ENCODE data around the gene ERRFI1.
"Not testable (repeated sequence)": the region's sequence is repeated elsewhere in the genome, so short reads cannot be mapped to it uniquely, and the experiment has no call there.

ERRFI1 gene

DNA sequence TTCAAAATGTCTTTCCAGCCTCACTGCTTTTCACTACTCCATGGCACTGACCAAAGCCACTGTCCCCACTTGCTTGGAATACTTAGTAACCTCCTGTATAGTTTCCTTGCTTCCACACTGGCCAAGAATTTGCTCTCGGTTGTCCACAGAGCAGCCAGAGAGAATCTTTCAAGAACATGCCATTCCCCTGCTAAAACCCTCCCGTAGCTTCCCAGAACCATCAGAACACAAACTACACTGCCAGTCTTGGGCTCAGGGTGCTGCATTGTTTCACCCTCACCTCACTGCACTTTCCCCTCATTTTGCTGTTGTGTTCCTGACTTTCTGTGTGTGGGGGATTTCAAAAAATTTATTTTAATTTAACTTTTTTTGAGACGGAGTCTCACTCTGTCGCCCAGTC lies 25.5 kb upstream of the ERRFI1 start:
- H3K9me2 ChIP-seq (replicated peaks; ENCODE audit: insufficient read depth, low read length) = no peaks in the 10 kb centered on the region
- no peaks in the 10 kb centered on the region for H3K9me3 ChIP-seq (replicated peaks; ENCODE audit: insufficient read depth, low read length)
- H3K4me1 ChIP-seq (ENCODE audit: low read length) = no peaks in the 10 kb centered on the region
- H3K27ac ChIP-seq (ENCODE audit: low read length) = no peak overlapping the region
- DNase-seq = no peak
- no peaks in the 10 kb centered on the region for H3K79me2 ChIP-seq (ENCODE audit: low read length)
- H3K36me3 ChIP-seq (replicated peaks; ENCODE audit: insufficient read depth, low read length) = no peaks in the 10 kb centered on the region
- H3F3A ChIP-seq (ENCODE audit: insufficient read depth, low read length) = no peaks in the 10 kb centered on the region
- H3K4me2 ChIP-seq (ENCODE audit: low read depth, low read length) = no peak overlapping the region
- H2AFZ ChIP-seq (ENCODE audit: low read length) = no peak overlapping the region
- H3K9ac ChIP-seq (ENCODE audit: low read length) = no peak overlapping the region
- no peaks in the 10 kb centered on the region for H4K20me1 ChIP-seq (ENCODE audit: insufficient read depth, low read length)
- no peak overlapping the region for H3K4me3 ChIP-seq (ENCODE audit: low read length)
- TF ChIP-seq EZH2 (optimal IDR thresholded peaks at IDR 0.05; ENCODE audit: low read depth, low read length) (no peak), EZH2phosphoT487 (IDR thresholded peaks at IDR 0.05; ENCODE audit: low read length) (no peak)
- TF ChIP-seq, protein P1, sequence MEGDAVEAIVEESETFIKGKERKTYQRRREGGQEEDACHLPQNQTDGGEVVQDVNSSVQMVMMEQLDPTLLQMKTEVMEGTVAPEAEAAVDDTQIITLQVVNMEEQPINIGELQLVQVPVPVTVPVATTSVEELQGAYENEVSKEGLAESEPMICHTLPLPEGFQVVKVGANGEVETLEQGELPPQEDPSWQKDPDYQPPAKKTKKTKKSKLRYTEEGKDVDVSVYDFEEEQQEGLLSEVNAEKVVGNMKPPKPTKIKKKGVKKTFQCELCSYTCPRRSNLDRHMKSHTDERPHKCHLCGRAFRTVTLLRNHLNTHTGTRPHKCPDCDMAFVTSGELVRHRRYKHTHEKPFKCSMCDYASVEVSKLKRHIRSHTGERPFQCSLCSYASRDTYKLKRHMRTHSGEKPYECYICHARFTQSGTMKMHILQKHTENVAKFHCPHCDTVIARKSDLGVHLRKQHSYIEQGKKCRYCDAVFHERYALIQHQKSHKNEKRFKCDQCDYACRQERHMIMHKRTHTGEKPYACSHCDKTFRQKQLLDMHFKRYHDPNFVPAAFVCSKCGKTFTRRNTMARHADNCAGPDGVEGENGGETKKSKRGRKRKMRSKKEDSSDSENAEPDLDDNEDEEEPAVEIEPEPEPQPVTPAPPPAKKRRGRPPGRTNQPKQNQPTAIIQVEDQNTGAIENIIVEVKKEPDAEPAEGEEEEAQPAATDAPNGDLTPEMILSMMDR (IDR thresholded peaks at IDR 0.05; ENCODE audit: low read length) = no peak
- H3K27me3 ChIP-seq (replicated peaks; ENCODE audit: insufficient read depth, low read length) = peaks cover 9% of the 10 kb centered on the region; the same call in 1 of the 2 replicates

DNA sequence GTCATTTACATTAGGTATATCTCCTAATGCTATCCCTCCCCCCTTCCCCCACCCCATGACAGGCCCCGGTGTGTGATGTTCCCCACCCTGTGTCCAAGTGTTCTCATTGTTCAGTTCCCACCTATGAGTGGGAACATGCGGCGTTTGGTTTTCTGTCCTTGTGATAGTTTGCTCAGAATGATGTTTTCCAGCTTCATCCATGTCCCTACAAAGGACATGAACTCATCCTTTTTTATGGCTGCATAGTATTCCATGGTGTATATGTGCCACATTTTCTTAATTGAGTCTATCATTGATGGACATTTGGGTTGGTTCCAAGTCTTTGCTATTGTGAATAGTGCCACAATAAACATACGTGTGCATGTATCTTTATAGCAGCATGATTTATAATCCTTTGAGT lies 23.1 kb upstream of the ERRFI1 start:
- not testable (repeated sequence) for H3K4me2 ChIP-seq (ENCODE audit: low read depth, low read length); H3K9me2 ChIP-seq (replicated peaks; ENCODE audit: insufficient read depth, low read length); H3K36me3 ChIP-seq (replicated peaks; ENCODE audit: insufficient read depth, low read length); H3K27ac ChIP-seq (ENCODE audit: low read length); H4K20me1 ChIP-seq (ENCODE audit: insufficient read depth, low read length); H3K79me2 ChIP-seq (ENCODE audit: low read length); H3K9me3 ChIP-seq (replicated peaks; ENCODE audit: insufficient read depth, low read length); H3F3A ChIP-seq (ENCODE audit: insufficient read depth, low read length); H3K4me3 ChIP-seq (ENCODE audit: low read length); H3K9ac ChIP-seq (ENCODE audit: low read length); H3K4me1 ChIP-seq (ENCODE audit: low read length); H2AFZ ChIP-seq (ENCODE audit: low read length); DNase-seq
- H3K27me3 ChIP-seq (replicated peaks; ENCODE audit: insufficient read depth, low read length) = peaks cover 13% of the 10 kb centered on the region

DNA sequence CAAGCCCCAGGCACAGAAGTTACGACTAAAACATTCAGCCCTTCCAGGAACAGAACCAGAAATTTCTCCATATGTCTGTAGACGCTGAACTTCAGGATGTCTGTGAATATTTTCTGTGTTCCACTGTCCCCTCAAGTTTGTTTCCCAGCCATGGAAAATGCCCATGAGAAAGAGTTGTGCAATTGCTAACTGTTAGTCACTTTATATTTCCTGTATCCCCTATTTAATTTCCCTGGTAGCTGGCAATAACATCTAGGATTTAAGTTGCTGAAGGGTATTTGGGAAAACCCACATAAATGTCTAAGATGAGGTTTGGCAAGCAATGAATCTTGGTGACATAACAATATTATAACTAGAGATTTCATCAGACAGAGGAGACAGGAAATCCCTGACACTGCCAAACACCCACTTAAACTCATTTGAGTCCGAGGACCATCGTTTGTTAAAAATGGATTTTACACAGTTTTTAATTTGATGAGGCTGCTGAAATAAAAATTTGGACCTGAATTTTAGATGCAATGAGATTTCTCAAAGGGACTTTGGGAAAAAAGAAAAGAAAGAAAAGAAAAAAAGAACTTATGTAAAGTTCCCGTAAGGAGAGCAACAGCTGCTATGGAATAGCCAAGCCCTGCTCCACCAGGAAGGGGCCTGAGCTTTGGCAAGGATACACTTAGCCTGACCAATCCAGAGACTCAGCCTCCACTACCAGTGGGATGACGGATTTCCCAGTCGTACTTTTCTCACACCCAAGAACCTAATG lies 21.8 kb upstream of the ERRFI1 start:
- Histone ChIP-seq H3K36me3 (replicated peaks; ENCODE audit: insufficient read depth, low read length) (no peaks in the 10 kb centered on the region), H3K27ac (ENCODE audit: low read length) (no peak overlapping the region), H3K4me2 (ENCODE audit: low read depth, low read length) (no peak overlapping the region), H3K4me1 (ENCODE audit: low read length) (no peaks in the 10 kb centered on the region), H3K9me3 (replicated peaks; ENCODE audit: insufficient read depth, low read length) (no peaks in the 10 kb centered on the region), H3K27me3 (replicated peaks; ENCODE audit: insufficient read depth, low read length) (peaks cover 13% of the 10 kb centered on the region), H3K9me2 (replicated peaks; ENCODE audit: insufficient read depth, low read length) (no peaks in the 10 kb centered on the region), H3K9ac (ENCODE audit: low read length) (no peak overlapping the region), H3K4me3 (ENCODE audit: low read length) (no peak overlapping the region), H2AFZ (ENCODE audit: low read length) (no peak overlapping the region), H3F3A (ENCODE audit: insufficient read depth, low read length) (no peaks in the 10 kb centered on the region), H4K20me1 (ENCODE audit: insufficient read depth, low read length) (no peaks in the 10 kb centered on the region), H3K79me2 (ENCODE audit: low read length) (no peaks in the 10 kb centered on the region)
- DNase-seq = no peak
- TF ChIP-seq, protein P1 (IDR thresholded peaks at IDR 0.05; ENCODE audit: low read length) = no peak
- TF ChIP-seq EZH2phosphoT487 (IDR thresholded peaks at IDR 0.05; ENCODE audit: low read length) = no peak

DNA sequence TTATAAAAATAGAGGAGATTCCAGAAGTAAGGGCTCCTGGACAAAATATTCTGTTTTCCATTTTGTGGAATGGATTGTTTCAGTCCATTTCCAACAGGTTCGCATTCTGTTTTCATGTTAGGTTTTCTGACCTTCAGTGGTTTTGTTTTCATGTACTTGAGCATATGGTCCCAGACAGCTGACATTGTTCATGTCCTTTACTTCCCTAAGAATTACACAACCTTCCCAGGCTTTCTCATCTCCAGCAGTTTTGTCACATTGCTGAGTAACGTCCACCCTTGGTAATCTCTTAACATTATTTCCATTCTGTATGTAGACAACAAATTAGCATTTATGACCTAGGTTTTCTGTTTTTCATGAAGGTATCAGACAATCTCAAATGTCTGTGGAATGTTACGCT lies 21.0 kb upstream of the ERRFI1 start:
- Histone ChIP-seq H3K27ac (ENCODE audit: low read length) (no peak overlapping the region), H3K36me3 (replicated peaks; ENCODE audit: insufficient read depth, low read length) (no peaks in the 10 kb centered on the region), H3K27me3 (replicated peaks; ENCODE audit: insufficient read depth, low read length) (peaks cover 13% of the 10 kb centered on the region), H3K4me1 (ENCODE audit: low read length) (no peaks in the 10 kb centered on the region), H3K4me3 (ENCODE audit: low read length) (no peak overlapping the region), H4K20me1 (ENCODE audit: insufficient read depth, low read length) (no peaks in the 10 kb centered on the region), H3K4me2 (ENCODE audit: low read depth, low read length) (no peak overlapping the region), H3K9me2 (replicated peaks; ENCODE audit: insufficient read depth, low read length) (no peaks in the 10 kb centered on the region), H3F3A (ENCODE audit: insufficient read depth, low read length) (no peaks in the 10 kb centered on the region), H2AFZ (ENCODE audit: low read length) (no peak overlapping the region), H3K9ac (ENCODE audit: low read length) (no peak overlapping the region), H3K79me2 (ENCODE audit: low read length) (no peaks in the 10 kb centered on the region), H3K9me3 (replicated peaks; ENCODE audit: insufficient read depth, low read length) (no peaks in the 10 kb centered on the region)
- TF ChIP-seq EZH2phosphoT487 (IDR thresholded peaks at IDR 0.05; ENCODE audit: low read length) = no peak
- TF ChIP-seq, protein P1 (IDR thresholded peaks at IDR 0.05; ENCODE audit: low read length) = no peak
- TF ChIP-seq EZH2 (optimal IDR thresholded peaks at IDR 0.05; ENCODE audit: low read depth, low read length) = no peak
- no peak for DNase-seq

Measured in MM.1S (cell line).